Ishikawa (cell line): ENCODE measurements around the gene CDH23.

Source experiments
- CEBPB ChIP-seq: IDR thresholded peaks from 2 replicates; pipeline ENCODE4 v1.6.1; 2012
- CREB1 ChIP-seq: IDR thresholded peaks from 2 replicates; pipeline ENCODE4 v1.6.1; 2012; ENCODE audit warnings: low read depth
- EGR1 ChIP-seq: IDR thresholded peaks from 2 replicates; pipeline ENCODE4 v1.6.1; 2012
- EP300 ChIP-seq: IDR thresholded peaks from 2 replicates; pipeline ENCODE4 v1.6.1; 2012; ENCODE audit warnings: borderline replicate concordance
- FOXM1 ChIP-seq: IDR thresholded peaks from 2 replicates; pipeline ENCODE4 v1.6.1; 2012; ENCODE audit warnings: low read depth, borderline replicate concordance
- NFIC ChIP-seq: IDR thresholded peaks from 2 replicates; pipeline ENCODE4 v1.6.1; 2012
- RAD21 ChIP-seq: IDR thresholded peaks from 2 replicates; pipeline ENCODE4 v1.6.1; 2012; ENCODE audit warnings: low read depth
- TAF1 ChIP-seq: IDR thresholded peaks from 2 replicates; pipeline ENCODE4 v1.6.1; 2012; ENCODE audit warnings: low read depth, mild to moderate bottlenecking
- TCF12 ChIP-seq: IDR thresholded peaks from 2 replicates; pipeline ENCODE4 v1.6.1; 2012; ENCODE audit warnings: low read depth
- TEAD4 ChIP-seq: IDR thresholded peaks from 2 replicates; pipeline ENCODE4 v1.6.1; 2012
- YY1 ChIP-seq: IDR thresholded peaks from 2 replicates; pipeline ENCODE4 v1.6.1; 2012; ENCODE audit warnings: low read depth
- ZBTB7A ChIP-seq: IDR thresholded peaks from 2 replicates; pipeline ENCODE4 v1.6.1; 2012; ENCODE audit warnings: low read depth
- TF ChIP-seq, protein P1 (sequence below): IDR thresholded peaks from 2 replicates; pipeline ENCODE4 v1.6.1; 2012; ENCODE audit warnings: low read depth, mild to moderate bottlenecking
- TF ChIP-seq, protein P2 (sequence below): IDR thresholded peaks from 2 replicates; pipeline ENCODE4 v1.6.1; 2012
- TF ChIP-seq, protein P3 (sequence below): IDR thresholded peaks from 2 replicates; pipeline ENCODE4 v1.6.1; 2012

Gene CDH23

DNA sequence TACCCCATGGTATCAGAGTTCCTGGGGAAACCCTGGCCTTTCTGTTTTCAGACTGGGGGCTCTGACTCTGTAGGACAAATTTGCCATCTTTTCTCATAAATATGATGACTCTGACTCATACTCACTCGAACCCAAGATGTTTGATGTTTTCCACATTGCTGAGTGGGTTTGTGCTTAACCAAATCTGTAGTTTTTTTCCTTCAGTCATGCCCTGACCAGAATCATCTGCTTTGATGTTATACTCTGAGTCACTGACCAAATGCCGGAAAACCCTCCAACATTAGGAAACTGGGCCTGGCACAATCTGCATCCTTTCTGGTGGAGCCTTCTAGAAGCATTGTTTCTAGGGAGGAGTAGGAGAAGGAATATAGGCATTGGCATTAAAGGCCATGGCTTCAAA is 204.1 kb downstream of the CDH23 start:
- TF ChIP-seq, protein P1, sequence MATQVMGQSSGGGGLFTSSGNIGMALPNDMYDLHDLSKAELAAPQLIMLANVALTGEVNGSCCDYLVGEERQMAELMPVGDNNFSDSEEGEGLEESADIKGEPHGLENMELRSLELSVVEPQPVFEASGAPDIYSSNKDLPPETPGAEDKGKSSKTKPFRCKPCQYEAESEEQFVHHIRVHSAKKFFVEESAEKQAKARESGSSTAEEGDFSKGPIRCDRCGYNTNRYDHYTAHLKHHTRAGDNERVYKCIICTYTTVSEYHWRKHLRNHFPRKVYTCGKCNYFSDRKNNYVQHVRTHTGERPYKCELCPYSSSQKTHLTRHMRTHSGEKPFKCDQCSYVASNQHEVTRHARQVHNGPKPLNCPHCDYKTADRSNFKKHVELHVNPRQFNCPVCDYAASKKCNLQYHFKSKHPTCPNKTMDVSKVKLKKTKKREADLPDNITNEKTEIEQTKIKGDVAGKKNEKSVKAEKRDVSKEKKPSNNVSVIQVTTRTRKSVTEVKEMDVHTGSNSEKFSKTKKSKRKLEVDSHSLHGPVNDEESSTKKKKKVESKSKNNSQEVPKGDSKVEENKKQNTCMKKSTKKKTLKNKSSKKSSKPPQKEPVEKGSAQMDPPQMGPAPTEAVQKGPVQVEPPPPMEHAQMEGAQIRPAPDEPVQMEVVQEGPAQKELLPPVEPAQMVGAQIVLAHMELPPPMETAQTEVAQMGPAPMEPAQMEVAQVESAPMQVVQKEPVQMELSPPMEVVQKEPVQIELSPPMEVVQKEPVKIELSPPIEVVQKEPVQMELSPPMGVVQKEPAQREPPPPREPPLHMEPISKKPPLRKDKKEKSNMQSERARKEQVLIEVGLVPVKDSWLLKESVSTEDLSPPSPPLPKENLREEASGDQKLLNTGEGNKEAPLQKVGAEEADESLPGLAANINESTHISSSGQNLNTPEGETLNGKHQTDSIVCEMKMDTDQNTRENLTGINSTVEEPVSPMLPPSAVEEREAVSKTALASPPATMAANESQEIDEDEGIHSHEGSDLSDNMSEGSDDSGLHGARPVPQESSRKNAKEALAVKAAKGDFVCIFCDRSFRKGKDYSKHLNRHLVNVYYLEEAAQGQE = no peak
- TF ChIP-seq TAF1 = no peak

DNA sequence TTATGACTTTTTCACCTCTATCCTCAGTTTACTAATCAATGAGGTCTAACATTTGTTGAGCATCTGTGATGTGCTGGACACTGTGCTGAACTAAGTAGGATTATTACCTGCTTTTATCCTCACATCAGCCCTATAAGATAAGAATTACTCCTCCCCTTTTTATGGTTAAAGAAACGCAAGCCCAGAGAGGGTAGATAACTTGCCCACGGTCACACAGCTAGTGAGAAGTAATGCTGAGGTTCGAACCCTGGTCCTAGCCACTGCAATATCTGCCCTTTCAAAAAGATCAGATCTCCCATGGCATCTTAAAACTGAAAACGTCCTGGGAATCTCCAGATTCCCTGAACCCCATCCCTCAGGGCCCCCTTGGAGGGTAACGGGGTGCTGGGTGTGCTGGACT is 204.6 kb downstream of the CDH23 start:
- TF ChIP-seq, protein P2, sequence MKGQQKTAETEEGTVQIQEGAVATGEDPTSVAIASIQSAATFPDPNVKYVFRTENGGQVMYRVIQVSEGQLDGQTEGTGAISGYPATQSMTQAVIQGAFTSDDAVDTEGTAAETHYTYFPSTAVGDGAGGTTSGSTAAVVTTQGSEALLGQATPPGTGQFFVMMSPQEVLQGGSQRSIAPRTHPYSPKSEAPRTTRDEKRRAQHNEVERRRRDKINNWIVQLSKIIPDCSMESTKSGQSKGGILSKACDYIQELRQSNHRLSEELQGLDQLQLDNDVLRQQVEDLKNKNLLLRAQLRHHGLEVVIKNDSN = no peak
- TF ChIP-seq EGR1 = no peak
- no peak for TF ChIP-seq RAD21
- no peak for TF ChIP-seq CREB1
- TF ChIP-seq, protein P1 = no peak
- no peak for TF ChIP-seq FOXM1

DNA sequence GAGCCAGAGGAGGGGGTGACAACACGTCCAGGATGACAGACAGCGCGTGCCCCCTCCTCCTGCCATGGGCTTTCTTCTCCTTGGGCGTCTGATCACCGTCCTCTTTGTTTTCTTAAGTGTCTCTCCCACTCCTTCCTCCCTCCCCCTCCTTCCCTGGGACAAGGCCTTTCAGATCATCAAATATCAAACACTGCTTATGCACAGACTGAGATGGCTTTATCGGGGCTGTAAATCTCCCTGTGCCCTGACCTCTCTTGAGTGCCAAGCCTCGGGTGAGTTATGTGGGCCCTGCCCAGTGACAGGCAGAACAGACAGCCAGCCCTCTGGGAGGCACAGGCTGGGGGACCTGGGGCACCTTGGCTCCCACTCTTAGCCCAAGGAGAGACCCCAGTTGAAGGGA is 206.4 kb downstream of the CDH23 start:
- TF ChIP-seq, protein P3, sequence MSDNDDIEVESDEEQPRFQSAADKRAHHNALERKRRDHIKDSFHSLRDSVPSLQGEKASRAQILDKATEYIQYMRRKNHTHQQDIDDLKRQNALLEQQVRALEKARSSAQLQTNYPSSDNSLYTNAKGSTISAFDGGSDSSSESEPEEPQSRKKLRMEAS = no peak
- TF ChIP-seq, protein P2 = no peak

DNA sequence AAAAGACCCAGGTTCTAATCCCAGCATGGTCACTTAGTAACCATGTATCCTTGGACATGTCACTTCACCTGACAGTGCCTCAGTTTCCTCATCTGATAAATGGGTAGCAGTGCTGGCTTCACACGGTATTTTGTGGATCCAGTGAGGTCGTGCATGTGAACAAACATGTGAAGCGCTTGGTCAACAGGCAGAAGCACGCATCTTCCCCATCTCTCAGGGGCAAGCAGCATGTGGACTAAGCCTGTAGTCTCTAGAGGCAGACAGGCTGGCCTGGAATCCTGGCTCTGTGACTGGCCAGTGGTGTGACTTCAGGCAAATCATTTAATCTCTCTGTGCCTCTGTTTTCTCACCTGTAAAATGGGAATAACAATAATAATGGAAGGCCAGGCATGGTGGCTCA is 207.0 kb downstream of the CDH23 start:
- no peak for TF ChIP-seq RAD21
- no peak for TF ChIP-seq TEAD4
- TF ChIP-seq EP300 = no peak
- TF ChIP-seq YY1 = no peak
- no peak for TF ChIP-seq TCF12
- TF ChIP-seq CEBPB = no peak
- TF ChIP-seq, protein P1 = no peak
- no peak for TF ChIP-seq FOXM1
- TF ChIP-seq NFIC = no peak
- TF ChIP-seq CREB1 = no peak
- TF ChIP-seq EGR1 = no peak

DNA sequence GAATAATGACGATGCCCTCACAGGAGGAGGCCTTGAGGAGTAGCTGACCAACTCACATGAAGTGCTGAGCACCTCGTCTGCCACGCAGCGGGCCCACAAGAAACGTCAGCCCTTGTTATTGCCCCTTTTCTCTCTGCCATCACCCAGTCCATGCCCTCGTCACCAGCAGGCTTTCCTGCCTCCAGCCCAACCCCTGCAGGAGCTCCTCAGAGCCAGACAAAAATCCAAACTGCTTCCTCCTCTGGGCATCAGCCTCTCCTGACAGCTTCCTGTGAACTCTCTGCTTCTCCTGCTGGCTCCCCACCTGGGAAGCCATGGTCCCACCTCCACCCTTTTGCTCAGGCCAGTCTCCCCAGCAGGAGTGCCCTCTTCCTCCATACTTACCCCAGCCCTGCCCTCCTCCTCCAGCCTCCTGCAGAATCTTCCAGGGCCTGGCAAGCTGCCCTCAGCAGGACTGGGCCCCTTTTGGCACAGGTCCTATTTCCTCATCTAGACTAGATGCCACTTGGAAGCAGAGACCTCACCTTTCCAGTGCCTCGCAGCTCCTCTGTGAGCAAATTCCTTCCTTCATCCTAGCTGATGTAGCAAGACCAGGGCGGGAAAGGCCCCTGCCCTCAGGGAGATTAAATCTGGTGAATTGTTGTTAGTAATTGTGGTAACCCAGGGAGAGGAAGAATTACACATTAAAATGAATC is 207.8 kb downstream of the CDH23 start:
- no peak for TF ChIP-seq CEBPB
- no peak for TF ChIP-seq EP300
- TF ChIP-seq FOXM1 = no peak
- 0 out of 2 replicates have a peak, but pooled peaks have one; percentile 22 for TF ChIP-seq YY1
- peak; percentile 85 for TF ChIP-seq NFIC
- no peak for TF ChIP-seq ZBTB7A
- no peak for TF ChIP-seq CREB1
- TF ChIP-seq, protein P2 = 0 out of 2 replicates have a peak, but pooled peaks have one; percentile 13
- no peak for TF ChIP-seq EGR1
- no peak for TF ChIP-seq TCF12
- TF ChIP-seq, protein P3 = 0 out of 2 replicates have a peak, but pooled peaks have one; percentile 37
- TF ChIP-seq TAF1 = no peak
- TF ChIP-seq TEAD4 = no peak
- TF ChIP-seq, protein P1 = no peak
- TF ChIP-seq RAD21 = no peak
